Skeletal muscle tissue (tissue), 4 donors: ENCODE measurements around the gene COL9A2. TPM values are rescaled to one million over a fixed set of nuclear protein-coding genes. Genes with fewer than 3 reads are reported as not detected.
A peak's percentile ranks its signal among the peaks of the same experiment; 100 is the strongest.

Source experiments
- H3K27ac ChIP-seq: one replicate; pipeline ENCODE4 v1.7.0; 2013; ENCODE audit warnings: mild to moderate bottlenecking, low read depth, low read length, inconsistent platforms
- H3K27me3 ChIP-seq, 3 donors: one replicate each; pipeline ENCODE4 v1.7.0; 2013; ENCODE audit warnings: low read length in 3 of 3; ENCODE audit not compliant: control insufficient read depth in 3 of 3, insufficient read depth in 3 of 3
- H3K36me3 ChIP-seq, 3 donors: one replicate each; pipeline ENCODE4 v1.7.0; 2013; ENCODE audit warnings: low read length in 3 of 3; ENCODE audit not compliant: control insufficient read depth in 3 of 3, insufficient read depth in 3 of 3
- H3K4me1 ChIP-seq, 3 donors: one replicate each; pipeline ENCODE4 v1.7.0; 2013; ENCODE audit warnings: low read length in 3 of 3, mild to moderate bottlenecking in 3 of 3; ENCODE audit not compliant: control insufficient read depth in 3 of 3, insufficient read depth in 3 of 3
- H3K4me3 ChIP-seq, 3 donors: one replicate each; pipeline ENCODE4 v1.7.0; 2013; ENCODE audit warnings: low read length in 3 of 3
- H3K9ac ChIP-seq, 3 donors: one replicate each; pipeline ENCODE4 v1.7.0; 2013; ENCODE audit warnings: low read length in 3 of 3, mild to moderate bottlenecking in 3 of 3, moderate library complexity in 2 of 3, low read depth in 1 of 3
- H3K9me3 ChIP-seq, 3 donors: one replicate each; pipeline ENCODE4 v1.7.0; 2013; ENCODE audit warnings: low read length in 3 of 3; ENCODE audit not compliant: control insufficient read depth in 3 of 3
- total RNA-seq: library from RNA; depleted of rRNA; stranded (reverse); fragments of >200 nt; gene quantifications from one replicate; pipeline ENCODE4 v1.2.3, GENCODE V29; 2014
- donor health status: Osteomylitis.

Gene COL9A2
- total RNA-seq, 1 donor from 2014 or later: 7.8 TPM

- Histone ChIP-seq H3K4me3 (no peak overlapping the region), H3K27ac (no peak overlapping the region), H3K9me3 (no peaks in the 10 kb centered on the region), H3K27me3 (peaks cover 6 to 31% (median 15%) of the 10 kb centered on the region in 3 donors), H3K4me1 (no peaks in the 10 kb centered on the region), H3K9ac (no peak overlapping the region), H3K36me3 (peaks cover 0 to 2% (median 0%) of the 10 kb centered on the region in 3 donors)
Measured at GRCh38 chr1:40299366-40300248, 17.5 kb downstream of the COL9A2 start.

- Histone ChIP-seq H3K27ac (no peak overlapping the region), H3K36me3 (peaks cover 22 to 44% (median 43%) of the 10 kb centered on the region in 3 donors), H3K27me3 (no peaks in the 10 kb centered on the region)
Measured at GRCh38 chr1:40291293-40291692, 25.8 kb downstream of the COL9A2 start.

GRCh38 chr1:40281853-40282252 lies 35.2 kb downstream of the COL9A2 start:
- Histone ChIP-seq H3K27ac (no peak overlapping the region), H3K4me3 (no peak overlapping the region), H3K9me3 (no peaks in the 10 kb centered on the region), H3K27me3 (no peaks in the 10 kb centered on the region), H3K36me3 (peaks cover 9 to 27% (median 25%) of the 10 kb centered on the region in 3 donors), H3K9ac (no peak overlapping the region), H3K4me1 (no peaks in the 10 kb centered on the region)

More at GRCh38 chr1:40291293-40291692, 25.8 kb downstream of the COL9A2 start:
- Histone ChIP-seq H3K9ac (no peak overlapping the region), H3K4me1 (no peaks in the 10 kb centered on the region), H3K9me3 (no peaks in the 10 kb centered on the region), H3K4me3 (no peak overlapping the region)

GRCh38 chr1:40276122-40276521 lies 41.0 kb downstream of the COL9A2 start:
- Histone ChIP-seq H3K27ac (peak overlapping the region; percentile 33), H3K4me3 (no peak overlapping the region), H3K9ac (no peak overlapping the region), H3K4me1 (peaks cover 0 to 7% (median 7%) of the 10 kb centered on the region in 3 donors), H3K36me3 (peaks cover 12 to 41% (median 25%) of the 10 kb centered on the region in 3 donors), H3K9me3 (no peaks in the 10 kb centered on the region), H3K27me3 (no peaks in the 10 kb centered on the region)

- Histone ChIP-seq H3K9ac (no peak overlapping the region), H3K27ac (no peak overlapping the region), H3K4me3 (no peak overlapping the region), H3K4me1 (peaks cover 0 to 7% (median 7%) of the 10 kb centered on the region in 3 donors), H3K36me3 (peaks cover 11 to 48% (median 28%) of the 10 kb centered on the region in 3 donors), H3K9me3 (no peaks in the 10 kb centered on the region), H3K27me3 (no peaks in the 10 kb centered on the region)
Measured at GRCh38 chr1:40274331-40274730, 42.8 kb downstream of the COL9A2 start.

- H3K27ac ChIP-seq: no peak overlapping the region
- no peaks in the 10 kb centered on the region for H3K27me3 ChIP-seq
- no peak overlapping the region for H3K9ac ChIP-seq
- peaks cover 0 to 7% (median 7%) of the 10 kb centered on the region in 3 donors for H3K4me1 ChIP-seq
- H3K36me3 ChIP-seq: peaks cover 14 to 48% (median 28%) of the 10 kb centered on the region in 3 donors
- H3K4me3 ChIP-seq: no peak overlapping the region
- H3K9me3 ChIP-seq: no peaks in the 10 kb centered on the region
Measured at GRCh38 chr1:40273547-40274166, 43.4 kb downstream of the COL9A2 start.

GRCh38 chr1:40272653-40273213 lies 44.4 kb downstream of the COL9A2 start:
- Histone ChIP-seq H3K4me1 (peaks cover 6 to 7% (median 7%) of the 10 kb centered on the region in 3 donors), H3K9me3 (no peaks in the 10 kb centered on the region), H3K27ac (no peak overlapping the region), H3K9ac (no peak overlapping the region), H3K27me3 (no peaks in the 10 kb centered on the region), H3K36me3 (peaks cover 14 to 52% (median 28%) of the 10 kb centered on the region in 3 donors), H3K4me3 (no peak overlapping the region)

- peaks cover 12 to 50% (median 28%) of the 10 kb centered on the region in 3 donors for H3K36me3 ChIP-seq
- no peak overlapping the region for H3K27ac ChIP-seq
- H3K9me3 ChIP-seq: no peaks in the 10 kb centered on the region
- H3K4me3 ChIP-seq: no peak overlapping the region
- H3K9ac ChIP-seq: no peak overlapping the region
- H3K4me1 ChIP-seq: peaks cover 3 to 10% (median 4%) of the 10 kb centered on the region in 3 donors
- H3K27me3 ChIP-seq: no peaks in the 10 kb centered on the region
Measured at GRCh38 chr1:40270152-40270834, 46.8 kb downstream of the COL9A2 start.

GRCh38 chr1:40268211-40268610 lies 48.9 kb downstream of the COL9A2 start:
- Histone ChIP-seq H3K36me3 (peaks cover 12 to 38% (median 24%) of the 10 kb centered on the region in 3 donors), H3K27me3 (no peaks in the 10 kb centered on the region), H3K4me1 (peaks cover 4 to 13% (median 4%) of the 10 kb centered on the region in 3 donors), H3K9ac (peak overlapping the region in 1 of 3 donors; percentile 48), H3K4me3 (no peak overlapping the region), H3K27ac (peak overlapping the region; percentile 84), H3K9me3 (no peaks in the 10 kb centered on the region)
